Activated CD4-positive, alpha-beta T cell treated with anti-CD3 and anti-CD28 coated beads for 36 hours (primary cell): ENCODE data around the gene RHBDL3. TPM values are rescaled to one million over a fixed set of nuclear protein-coding genes. Genes with fewer than 3 reads are reported as not detected.
A peak's percentile ranks its signal among the peaks of the same experiment; 100 is the strongest.

ENCODE experiments used
- ATAC-seq: fragments of 200-7000 bp; cut with Tn5 transposase; one replicate; pipeline ENCODE4 v1.10.0; 2021; ENCODE audit warnings: mild to moderate bottlenecking, moderate library complexity
- CTCF ChIA-PET: fragments of 350-600 bp; sonication (Branson Sonifier 250); formaldehyde crosslinking; loops from one replicate; lab custom pipeline; 2021; ENCODE audit warnings: antibody characterized with exemption; lab: Charles Lee
- POLR2A ChIA-PET: fragments of 350-600 bp; sonication (Branson Sonifier 250); formaldehyde crosslinking; loops from one replicate; lab custom pipeline; 2021; ENCODE audit warnings: antibody characterized with exemption, inconsistent platforms; lab: Charles Lee
- DNase-seq: peaks from one replicate; pipeline ENCODE4 v3.0.0-alpha.2; 2020
- H3K27ac Mint-ChIP-seq: one replicate; pipeline ENCODE4 v1.8.0; 2021; ENCODE audit warnings: mixed read lengths
- H3K27me3 Mint-ChIP-seq: one replicate; pipeline ENCODE4 v1.8.0; 2021; ENCODE audit warnings: mixed read lengths
- H3K36me3 Mint-ChIP-seq: one replicate; pipeline ENCODE4 v1.8.0; 2021; ENCODE audit warnings: low read depth, mixed read lengths
- H3K4me1 Mint-ChIP-seq: one replicate; pipeline ENCODE4 v1.8.0; 2021; ENCODE audit warnings: mixed read lengths
- H3K4me3 Mint-ChIP-seq: one replicate; pipeline ENCODE4 v1.8.0; 2021; ENCODE audit warnings: mild to moderate bottlenecking, moderate library complexity, mixed read lengths
- H3K9me3 Mint-ChIP-seq: one replicate; pipeline ENCODE4 v1.8.0; 2021; ENCODE audit warnings: low read depth, mixed read lengths
- intact Hi-C, 2 experiments: fragments of 100-400 bp; cut with DNase I in 1 of 2; cut with micrococcal nuclease in 1 of 2; formaldehyde crosslinking; loops; one replicate each; pipeline versions ENCODE4 v1.14.2 to v1.15.1; 2022 to 2024; cut with DNase I, micrococcal nuclease
- microRNA-seq: library from miRNA; unstranded; fragments of <30 nt; microRNA quantifications from one replicate; pipeline ENCODE4 v1.2.0, GENCODE V29; 2021; ENCODE audit warnings: borderline replicate concordance
- total RNA-seq, 2 experiments: library from RNA; stranded (reverse); gene quantifications; one replicate each; pipeline ENCODE4 v1.2.3, GENCODE V29; 2021

Gene RHBDL3
- total RNA-seq, 2 experiments from 2014 or later: 0.09 TPM; not detected in 1

- Mint-ChIP-seq H3K36me3 (peaks cover 67% of the 10 kb centered on the region), H3K27me3 (no peaks in the 10 kb centered on the region), H3K4me3 (no peak overlapping the region), H3K4me1 (peaks cover 29% of the 10 kb centered on the region), H3K27ac (no peak overlapping the region), H3K9me3 (no peaks in the 10 kb centered on the region)
- ATAC-seq (no peak), DNase-seq (no peak)
- intact Hi-C loops: loop anchor here in 1 of 2 experiments (2.0 to 10.0 kb wide), 2 partner anchors 18 to 366 kb away; no protein-coding TSS in a partner anchor
- ChIA-PET POLR2A (no interaction called here), CTCF (interaction anchor here (0.6 kb wide), 1 partner anchor 52 kb away, joined by 3 read pairs; no protein-coding TSS in a partner anchor)
These were observed 95.6 kb downstream of the RHBDL3 start for GRCh38 chr17:32361270-32361669.

- Mint-ChIP-seq H3K36me3 (peaks cover 67% of the 10 kb centered on the region), H3K27me3 (no peaks in the 10 kb centered on the region), H3K4me1 (peaks cover 27% of the 10 kb centered on the region), H3K27ac (no peak overlapping the region), H3K4me3 (no peak overlapping the region), H3K9me3 (no peaks in the 10 kb centered on the region)
- ATAC-seq (peak; percentile 64), DNase-seq (no peak)
- POLR2A ChIA-PET: interaction anchor here (0.6 kb wide), 1 partner anchor 418 kb away, joined by 3 read pairs; no protein-coding TSS in a partner anchor
- CTCF ChIA-PET: interaction anchor here (1.4 kb wide), 1 partner anchor 19 kb away, joined by 9 read pairs; no protein-coding TSS in a partner anchor
- intact Hi-C loops: loop anchor here in 1 of 2 experiments (2.0 to 10.0 kb wide), 2 partner anchors 20 to 376 kb away; partner anchors contain the start of gene ZNF207
These were observed 104.8 kb downstream of the RHBDL3 start for GRCh38 chr17:32370426-32370825.

Small RNA genes within 50 kb of the gene (microRNA-seq; reads per million reads assigned to microRNA genes)
- not detected for gene MIR632

Other genes starting within 250 kb of the RHBDL3 start
- 10 to 100 TPM; 23.3 to 34.1 TPM for gene RHOT1, start 123.3 kb upstream of the RHBDL3 start, total RNA-seq
- gene C17orf75, start 76.3 kb downstream of the RHBDL3 start, total RNA-seq: 10 to 100 TPM; 21.9 to 34.0 TPM
- 100 to 1,000 TPM; 197 to 231 TPM for gene ZNF207, start 84.3 kb downstream of the RHBDL3 start, total RNA-seq
- gene PSMD11, start 178.7 kb downstream of the RHBDL3 start, total RNA-seq: 100 to 1,000 TPM; 109 to 135 TPM
- 10 to 100 TPM; 15.3 to 15.4 TPM for gene CDK5R1, start 221.2 kb downstream of the RHBDL3 start, total RNA-seq